DOHH2 (cell line): Measurements from ENCODE around the gene LRRIQ3.
"Not testable (repeated sequence)": the region's sequence is repeated elsewhere in the genome, so short reads cannot be mapped to it uniquely, and the experiment has no call there.

Source experiments
- EZH2phosphoT487 ChIP-seq: fragments of 200-600 bp; sonication (generic); IDR thresholded peaks from 2 replicates; pipeline ENCODE4 v1.6.1; 2017; ENCODE audit warnings: borderline replicate concordance, mild to moderate bottlenecking, antibody characterized with exemption, low read length, moderate library complexity, mixed read lengths
- TF ChIP-seq, protein P1 (sequence below): fragments of 200-600 bp; sonication (generic); IDR thresholded peaks from one replicate; pipeline ENCODE4 v1.5.1; 2014; ENCODE audit warnings: antibody characterized with exemption, mild to moderate bottlenecking, low read depth, low read length; ENCODE audit not compliant: poor library complexity, severe bottlenecking

DNA sequence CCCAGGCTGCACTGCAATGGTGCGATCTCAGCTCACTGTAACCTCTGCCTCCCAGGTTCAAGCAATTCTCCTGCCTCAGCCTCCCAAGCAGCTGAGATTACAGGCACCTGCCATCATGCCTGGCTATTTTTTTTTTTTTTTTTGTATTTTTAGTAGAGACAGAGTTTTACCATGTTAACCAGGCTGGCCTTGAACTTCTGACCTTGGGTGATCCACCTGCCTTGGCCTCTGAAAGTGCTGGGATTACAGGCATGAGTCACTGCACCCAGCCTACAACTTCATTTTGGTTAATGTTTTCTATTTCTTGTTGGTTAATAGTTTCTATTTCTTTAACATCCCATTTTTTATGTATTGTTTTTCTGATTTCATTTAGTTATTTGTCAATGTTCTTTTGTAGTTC, 23.6 kb downstream of the LRRIQ3 start:
- TF ChIP-seq, protein P1, sequence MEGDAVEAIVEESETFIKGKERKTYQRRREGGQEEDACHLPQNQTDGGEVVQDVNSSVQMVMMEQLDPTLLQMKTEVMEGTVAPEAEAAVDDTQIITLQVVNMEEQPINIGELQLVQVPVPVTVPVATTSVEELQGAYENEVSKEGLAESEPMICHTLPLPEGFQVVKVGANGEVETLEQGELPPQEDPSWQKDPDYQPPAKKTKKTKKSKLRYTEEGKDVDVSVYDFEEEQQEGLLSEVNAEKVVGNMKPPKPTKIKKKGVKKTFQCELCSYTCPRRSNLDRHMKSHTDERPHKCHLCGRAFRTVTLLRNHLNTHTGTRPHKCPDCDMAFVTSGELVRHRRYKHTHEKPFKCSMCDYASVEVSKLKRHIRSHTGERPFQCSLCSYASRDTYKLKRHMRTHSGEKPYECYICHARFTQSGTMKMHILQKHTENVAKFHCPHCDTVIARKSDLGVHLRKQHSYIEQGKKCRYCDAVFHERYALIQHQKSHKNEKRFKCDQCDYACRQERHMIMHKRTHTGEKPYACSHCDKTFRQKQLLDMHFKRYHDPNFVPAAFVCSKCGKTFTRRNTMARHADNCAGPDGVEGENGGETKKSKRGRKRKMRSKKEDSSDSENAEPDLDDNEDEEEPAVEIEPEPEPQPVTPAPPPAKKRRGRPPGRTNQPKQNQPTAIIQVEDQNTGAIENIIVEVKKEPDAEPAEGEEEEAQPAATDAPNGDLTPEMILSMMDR: not testable (repeated sequence)
- not testable (repeated sequence) for TF ChIP-seq EZH2phosphoT487
